Upper lobe of left lung (tissue), 6 donors: ENCODE measurements around the gene ERMARD. TPM values are rescaled to one million over a fixed set of nuclear protein-coding genes. Genes with fewer than 3 reads are reported as not detected.

Experiments used
- ATAC-seq, 2 donors: fragments of 200-7000 bp; cut with Tn5 transposase; one replicate each; pipeline ENCODE4 v1.9.1; 2022; ENCODE audit warnings: mild to moderate bottlenecking in 2 of 2, moderate library complexity in 2 of 2; ENCODE audit not compliant: low FRiP score in 2 of 2
- DNase-seq, 2 donors: peaks; one replicate each; pipeline ENCODE4 v3.0.0-alpha.2; 2019 to 2020
- H3K27ac ChIP-seq, 4 donors: fragments of 200-600 bp; sonication (generic); one replicate each; pipeline ENCODE4 v1.5.1; 2016 to 2019
- H3K27me3 ChIP-seq, 4 donors: fragments of 200-600 bp; sonication (generic); one replicate each; pipeline ENCODE4 v1.5.1; 2017 to 2019
- H3K36me3 ChIP-seq, 4 donors: fragments of 200-600 bp; sonication (generic); one replicate each; pipeline ENCODE4 v1.5.1; 2016 to 2019
- H3K4me1 ChIP-seq, 4 donors: fragments of 200-600 bp; sonication (generic); one replicate each; pipeline ENCODE4 v1.5.1; 2018 to 2019
- H3K4me3 ChIP-seq, 4 donors: fragments of 200-600 bp; sonication (generic); one replicate each; pipeline ENCODE4 v1.5.1; 2017 to 2019; ENCODE audit warnings: mild to moderate bottlenecking in 2 of 4, moderate library complexity in 1 of 4
- H3K9me3 ChIP-seq, 4 donors: fragments of 200-600 bp; sonication (generic); one replicate each; pipeline ENCODE4 v1.5.1; 2018 to 2019
- CTCF ChIP-seq, 6 experiments: fragments of 450-650 bp in 4 of 6; fragments of 200-600 bp in 2 of 6; sonication (generic) in 2 of 6; IDR thresholded peaks; one replicate each; pipeline ENCODE4 v1.5.1; 2016 to 2019; ENCODE audit warnings: antibody characterized with exemption in 6 of 6
- EP300 ChIP-seq, 4 donors: sonication (generic); formaldehyde crosslinking; IDR thresholded peaks; one replicate each; pipeline ENCODE4 v1.5.1; 2017; ENCODE audit warnings: antibody characterized with exemption in 4 of 4, control low read depth in 2 of 4
- POLR2A ChIP-seq, 4 donors: fragments of 450-650 bp; IDR thresholded peaks; one replicate each; pipeline ENCODE4 v1.5.1; 2016 to 2017; ENCODE audit warnings: antibody characterized with exemption in 4 of 4, mild to moderate bottlenecking in 2 of 4
- POLR2AphosphoS5 ChIP-seq, 2 donors: sonication (generic); formaldehyde crosslinking; IDR thresholded peaks; one replicate each; pipeline ENCODE4 v1.5.1; 2017; ENCODE audit warnings: antibody characterized with exemption in 2 of 2
- WGBS, 2 donors: methylation state at CpG; one replicate each; pipeline ENCODE4 v1.1.5; 2017 to 2018; 5-methylcytosine and 5-hydroxymethylcytosine counted together
- total RNA-seq, 6 donors: library from RNA; depleted of rRNA in 4 of 6; stranded (reverse); fragments of >200 nt in 4 of 6; gene quantifications; one replicate each; pipeline versions ENCODE4 v1.1.0 to v1.2.1, GENCODE V29; 2016 to 2021
- donor health status: DM: no; HTN: no; CAD: no; lungs with moderate emphysema.
- donor health status: DM: no; HTN: yes; CAD: no; lungs with severe emphysema.

ERMARD gene
- total RNA-seq, 6 donors from 2014 or later = 12.6 to 51.3 (median 18.5) TPM

GRCh38 chr6:169709293-169709692 is 42.1 kb upstream of the ERMARD start:
- ATAC-seq = no peak
- Histone ChIP-seq H3K27ac (no peak overlapping the region), H3K27me3 (no peaks in the 10 kb centered on the region), H3K36me3 (peaks cover 10 to 62% (median 24%) of the 10 kb centered on the region in 4 donors), H3K4me1 (peaks cover 4 to 13% (median 8%) of the 10 kb centered on the region in 4 donors), H3K9me3 (no peaks in the 10 kb centered on the region), H3K4me3 (no peak overlapping the region)
- no peak for TF ChIP-seq CTCF (IDR thresholded peaks at IDR 0.05)
- TF ChIP-seq POLR2A (IDR thresholded peaks at IDR 0.05) = no peak
- no peak for TF ChIP-seq EP300 (IDR thresholded peaks at IDR 0.05)
- no peak for TF ChIP-seq POLR2AphosphoS5 (IDR thresholded peaks at IDR 0.05)
- DNase-seq = no peak

GRCh38 chr6:169710009-169710408 is 41.4 kb upstream of the ERMARD start:
- TF ChIP-seq EP300 (IDR thresholded peaks at IDR 0.05) (no peak), CTCF (IDR thresholded peaks at IDR 0.05) (no peak), POLR2A (IDR thresholded peaks at IDR 0.05) (no peak), POLR2AphosphoS5 (IDR thresholded peaks at IDR 0.05) (no peak)
- WGBS, 2 donors = 76 to 93% methylated on average over 3 of the region's 3 CpGs
- ATAC-seq (no peak), DNase-seq (no peak)
- Histone ChIP-seq H3K4me3 (no peak overlapping the region), H3K36me3 (peaks cover 10 to 66% (median 31%) of the 10 kb centered on the region in 4 donors), H3K4me1 (peaks cover 0 to 6% (median under 1%) of the 10 kb centered on the region in 4 donors), H3K27ac (no peak overlapping the region), H3K27me3 (no peaks in the 10 kb centered on the region), H3K9me3 (no peaks in the 10 kb centered on the region)

- Histone ChIP-seq H3K36me3 (peaks cover 10 to 80% (median 45%) of the 10 kb centered on the region in 4 donors), H3K27me3 (no peaks in the 10 kb centered on the region), H3K4me3 (no peak overlapping the region), H3K9me3 (no peaks in the 10 kb centered on the region), H3K27ac (no peak overlapping the region), H3K4me1 (no peaks in the 10 kb centered on the region)
- no peak for ATAC-seq
- no peak for DNase-seq
- WGBS, 2 donors = 100% methylated on average over 2 of the region's 2 CpGs
- TF ChIP-seq POLR2A (IDR thresholded peaks at IDR 0.05) (no peak), CTCF (IDR thresholded peaks at IDR 0.05) (no peak), POLR2AphosphoS5 (IDR thresholded peaks at IDR 0.05) (no peak), EP300 (IDR thresholded peaks at IDR 0.05) (no peak)
These were observed 37.2 kb upstream of the ERMARD start for GRCh38 chr6:169714178-169714577.

- H3K27ac ChIP-seq = no peak overlapping the region
- TF ChIP-seq POLR2AphosphoS5 (IDR thresholded peaks at IDR 0.05) (no peak), EP300 (IDR thresholded peaks at IDR 0.05) (no peak)
- peaks cover 10 to 76% (median 45%) of the 10 kb centered on the region in 4 donors for H3K36me3 ChIP-seq
- DNase-seq (no peak), ATAC-seq (no peak)
- no peaks in the 10 kb centered on the region for H3K9me3 ChIP-seq
- WGBS, 2 donors = 94% methylated on average over 9 of the region's 9 CpGs
- no peaks in the 10 kb centered on the region for H3K27me3 ChIP-seq
- H3K4me1 ChIP-seq = no peaks in the 10 kb centered on the region
- H3K4me3 ChIP-seq = no peak overlapping the region
These were observed 36.8 kb upstream of the ERMARD start for GRCh38 chr6:169714595-169714994.

- Histone ChIP-seq H3K27me3 (no peaks in the 10 kb centered on the region), H3K36me3 (peaks cover 0 to 34% (median 23%) of the 10 kb centered on the region in 4 donors), H3K4me1 (peaks cover 10 to 23% (median 13%) of the 10 kb centered on the region in 4 donors), H3K4me3 (no peak overlapping the region), H3K9me3 (no peaks in the 10 kb centered on the region), H3K27ac (no peak overlapping the region)
- ATAC-seq (no peak), DNase-seq (no peak)
- TF ChIP-seq CTCF (IDR thresholded peaks at IDR 0.05) = no peak
- TF ChIP-seq POLR2AphosphoS5 (IDR thresholded peaks at IDR 0.05) = no peak
- no peak for TF ChIP-seq EP300 (IDR thresholded peaks at IDR 0.05)
- TF ChIP-seq POLR2A (IDR thresholded peaks at IDR 0.05) = no peak
- WGBS, 2 donors = 78 to 95% methylated on average over 4 of the region's 4 CpGs
These were observed 32.3 kb upstream of the ERMARD start for GRCh38 chr6:169719117-169719516.
